GM15510 (cell line): ENCODE results near the gene SPG7.

Experiments
- POLR2A ChIP-seq: IDR thresholded peaks from 3 replicates; pipeline ENCODE4 v1.6.1; 2011; ENCODE audit warnings: borderline replicate concordance; ENCODE audit not compliant: insufficient read length; ENCODE audit errors: extremely low read depth

SPG7 gene

DNA sequence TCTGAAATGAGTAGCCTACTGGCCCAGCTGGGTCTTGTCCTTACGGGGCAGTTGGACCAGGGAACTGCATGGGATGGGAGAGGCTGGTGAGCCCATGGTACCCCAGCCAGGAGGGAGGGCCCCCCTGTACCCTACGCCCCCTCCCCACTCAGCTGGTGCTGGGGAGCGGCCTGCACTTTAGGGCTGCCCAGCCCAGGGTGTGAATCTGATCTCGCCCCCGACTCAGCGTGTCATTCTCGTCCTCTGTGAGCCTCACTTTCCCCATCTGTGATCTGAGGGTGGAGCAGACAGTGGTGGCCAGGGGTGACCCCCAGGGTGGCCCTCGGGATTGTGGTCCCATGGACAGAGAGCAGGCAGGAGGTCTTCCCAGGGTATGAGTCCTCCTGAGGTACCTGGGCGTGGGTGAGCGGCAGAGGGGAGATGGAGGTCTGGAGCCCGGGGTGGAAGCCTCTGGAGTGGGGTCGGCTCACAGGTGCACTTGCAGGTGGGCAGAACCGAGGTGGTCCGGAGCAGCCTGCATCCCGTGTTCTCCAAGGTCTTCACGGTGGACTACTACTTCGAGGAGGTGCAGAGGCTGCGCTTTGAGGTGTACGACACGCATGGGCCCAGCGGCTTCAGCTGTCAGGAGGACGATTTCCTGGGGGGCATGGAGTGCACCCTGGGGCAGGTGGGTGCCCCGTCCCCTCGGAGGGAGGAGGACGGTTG is 69.0 kb downstream of the SPG7 start:
- TF ChIP-seq POLR2A = no peak

DNA sequence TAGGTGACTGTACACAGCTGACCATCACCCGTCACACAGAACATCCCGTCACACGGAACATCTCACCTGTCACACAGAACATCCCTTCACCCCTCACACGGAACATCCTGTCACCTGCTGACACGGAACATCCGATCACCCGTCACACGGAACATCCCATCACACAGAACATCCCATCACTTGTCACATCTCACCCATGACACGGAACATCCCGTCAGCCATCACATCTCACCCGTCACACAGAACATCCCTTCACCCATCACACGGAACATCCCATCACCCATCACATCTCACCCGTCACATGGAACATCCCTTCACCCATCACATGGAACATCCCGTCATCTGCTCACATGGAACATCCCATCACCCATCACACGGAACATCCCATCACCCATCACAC is 71.1 kb downstream of the SPG7 start:
- TF ChIP-seq POLR2A = no peak

DNA sequence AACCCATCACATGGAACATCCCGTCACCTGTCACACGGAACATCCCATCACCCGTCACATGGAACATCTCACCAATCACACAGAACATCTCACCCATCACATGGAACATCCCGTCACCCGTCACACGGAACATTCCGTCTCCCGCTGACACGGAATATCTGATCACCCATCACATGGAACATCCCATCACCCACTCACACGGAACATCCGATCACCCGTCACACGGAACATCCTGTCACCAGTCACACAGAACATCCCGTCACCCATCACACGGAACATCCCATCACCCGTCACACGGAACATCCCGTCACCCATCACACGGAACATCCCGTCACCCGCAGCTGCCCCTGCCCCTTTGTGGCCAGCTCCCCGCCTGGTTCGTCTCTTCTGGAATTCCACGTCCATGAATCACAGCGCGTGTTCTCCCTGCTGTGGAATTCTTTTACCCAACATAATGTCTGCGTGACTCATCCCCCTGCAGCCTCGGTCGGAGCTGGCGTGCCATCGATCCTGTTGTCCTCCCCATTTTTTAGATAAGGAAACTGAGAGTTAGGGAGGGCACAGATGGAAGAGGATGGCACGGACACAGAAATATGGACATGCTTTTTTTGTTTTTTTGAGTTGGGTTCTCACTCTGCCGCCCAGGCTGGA is 73.0 kb downstream of the SPG7 start:
- TF ChIP-seq POLR2A = no peak

- TF ChIP-seq POLR2A = no peak
These were observed 73.8 kb downstream of the SPG7 start for GRCh38 chr16:89581861-89582563.

- no peak for TF ChIP-seq POLR2A
These were observed 74.5 kb downstream of the SPG7 start for GRCh38 chr16:89582614-89583196.

- TF ChIP-seq POLR2A = no peak
These were observed 75.1 kb downstream of the SPG7 start for GRCh38 chr16:89583197-89583894.

DNA sequence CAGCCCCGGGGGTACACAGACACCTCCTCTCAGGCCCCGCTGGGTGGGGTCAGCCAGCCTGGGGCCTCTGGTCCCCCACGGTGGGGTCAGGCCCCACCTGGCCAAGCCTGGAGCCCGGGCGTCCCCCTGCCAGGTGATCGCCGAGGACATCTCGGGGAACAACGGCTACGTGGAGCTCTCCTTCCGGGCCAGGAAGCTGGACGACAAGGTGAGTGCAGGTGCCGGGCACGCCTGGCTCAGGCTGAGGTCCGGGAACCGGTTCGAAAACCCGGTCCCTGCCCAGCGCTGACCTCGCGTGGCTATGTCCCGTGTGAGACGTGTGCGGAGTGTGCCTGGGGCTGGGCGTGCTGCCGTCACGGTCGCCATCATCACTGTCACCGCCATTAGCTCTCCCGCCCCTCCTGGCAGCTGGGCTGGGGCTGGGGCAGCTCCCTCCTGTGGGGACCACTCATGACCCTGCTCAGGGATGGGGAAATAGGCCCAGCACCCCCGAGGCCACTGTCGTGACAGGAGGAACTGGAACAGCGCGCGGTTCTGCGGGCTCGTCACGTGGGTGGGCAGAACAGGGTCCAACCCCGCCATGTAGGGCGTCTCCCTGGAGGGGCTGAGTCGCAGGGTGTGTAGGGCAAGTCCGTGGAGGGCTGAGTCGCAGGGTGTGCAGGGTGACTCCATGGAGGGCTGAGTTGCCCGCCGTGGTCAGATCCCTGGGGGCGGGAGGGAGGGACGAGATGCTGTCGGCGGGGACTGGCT is 75.9 kb downstream of the SPG7 start:
- no peak for TF ChIP-seq POLR2A

DNA sequence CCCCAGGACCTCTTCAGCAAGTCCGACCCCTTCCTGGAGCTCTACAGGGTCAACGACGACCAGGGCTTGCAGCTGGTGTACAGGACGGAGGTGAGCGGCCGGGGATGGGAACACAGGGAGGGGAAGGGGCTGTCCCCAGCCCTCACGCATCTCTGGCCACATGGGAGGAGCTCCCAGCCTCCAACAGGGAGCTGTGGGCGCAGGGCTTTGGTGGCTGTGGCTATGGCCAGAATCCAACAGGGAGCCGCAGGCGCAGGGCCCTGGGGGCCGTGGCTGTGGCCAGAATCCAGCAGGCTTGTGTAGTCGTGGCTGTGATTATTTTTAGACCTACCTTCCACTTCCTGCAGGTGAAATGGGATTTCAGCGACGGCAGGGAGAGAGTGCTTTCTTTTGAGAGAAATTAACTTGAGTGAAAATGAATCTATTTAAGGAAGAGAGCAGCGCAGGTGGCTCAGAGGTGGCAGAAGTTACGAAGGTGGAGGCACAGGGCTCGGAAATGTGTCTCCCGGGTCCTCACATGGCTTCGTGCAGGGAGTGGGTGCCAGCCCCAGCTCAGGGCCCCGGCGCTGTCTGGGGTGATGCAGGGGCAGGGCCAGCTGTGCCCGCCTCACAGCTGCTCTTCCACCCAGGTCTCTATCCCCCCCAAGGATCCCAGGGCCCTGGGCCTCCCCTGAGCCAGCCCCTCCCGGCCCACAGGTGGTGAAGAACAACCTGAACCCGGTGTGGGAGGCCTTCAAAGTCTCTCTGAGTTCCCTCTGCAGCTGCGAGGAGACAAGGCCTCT is 76.8 kb downstream of the SPG7 start:
- no peak for TF ChIP-seq POLR2A

DNA sequence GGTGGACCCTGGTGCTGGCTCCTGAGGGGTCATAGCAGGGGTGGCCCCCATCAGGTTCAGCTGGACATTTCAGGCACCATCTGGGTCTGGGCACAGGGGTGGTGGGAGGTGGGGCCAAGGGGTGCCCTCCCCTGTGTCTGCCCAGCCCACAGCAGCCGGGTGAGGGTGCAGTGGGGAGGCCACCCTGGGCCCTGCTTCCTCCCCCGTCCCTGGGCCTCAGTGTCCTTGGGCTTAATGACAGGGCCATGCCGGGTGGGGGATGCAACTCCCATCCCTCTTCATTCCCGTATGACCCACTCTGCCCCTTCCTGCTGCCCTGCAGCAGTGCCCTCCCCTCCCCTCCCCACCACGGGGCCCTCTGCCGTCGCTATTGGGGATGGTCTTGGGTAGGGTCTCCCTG is 78.0 kb downstream of the SPG7 start:
- TF ChIP-seq POLR2A = no peak

DNA sequence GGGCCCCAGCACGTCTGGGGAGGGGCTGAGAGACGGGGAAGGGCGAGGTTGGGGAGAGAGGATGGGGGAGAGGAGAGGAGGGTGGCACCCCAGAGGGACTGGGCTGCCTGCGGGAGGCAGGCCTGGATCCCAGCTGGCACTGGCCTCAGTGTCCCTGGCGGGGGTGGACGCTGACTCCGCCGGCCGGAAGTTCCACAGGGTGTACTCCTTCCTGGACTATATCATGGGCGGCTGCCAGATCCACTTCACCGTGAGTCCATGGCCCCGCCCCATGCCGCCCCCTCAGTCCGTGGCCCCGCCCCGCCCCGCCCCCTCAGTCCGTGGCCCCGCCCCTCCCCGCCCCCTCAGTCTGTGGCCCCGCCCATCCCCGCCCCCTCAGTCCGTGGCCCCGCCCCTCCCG is 78.7 kb downstream of the SPG7 start:
- TF ChIP-seq POLR2A = no peak

DNA sequence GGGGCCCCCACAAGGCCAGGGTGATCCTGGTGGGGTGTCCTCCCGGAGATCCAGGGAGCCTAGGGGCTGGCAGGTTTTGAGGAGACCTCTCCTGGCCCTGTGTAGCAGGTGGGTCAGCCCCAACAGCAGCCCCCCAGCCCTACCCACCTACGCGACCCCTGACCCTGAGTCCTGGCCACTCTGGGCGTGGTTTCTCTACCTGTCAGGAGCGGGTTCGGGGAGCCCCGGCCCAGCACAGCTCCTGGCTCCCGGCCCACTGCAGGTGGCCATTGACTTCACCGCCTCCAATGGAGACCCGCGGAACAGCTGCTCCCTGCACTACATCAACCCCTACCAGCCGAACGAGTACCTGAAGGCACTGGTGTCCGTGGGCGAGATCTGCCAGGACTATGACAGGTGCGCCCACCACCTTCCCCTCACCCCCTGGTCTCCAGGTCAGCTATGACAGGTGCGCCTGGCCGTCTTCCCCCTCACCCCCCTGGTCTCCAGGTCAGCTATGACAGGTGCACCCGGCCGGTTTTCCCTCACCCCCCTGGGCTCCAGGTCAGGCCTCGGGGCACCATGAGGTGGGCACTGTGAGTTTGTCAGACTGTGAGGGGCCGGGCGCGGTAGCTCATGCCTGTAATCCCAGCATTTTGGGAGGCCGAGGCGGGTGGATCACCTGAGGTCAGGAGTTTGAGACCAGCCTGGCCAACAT is 80.4 kb downstream of the SPG7 start:
- no peak for TF ChIP-seq POLR2A

DNA sequence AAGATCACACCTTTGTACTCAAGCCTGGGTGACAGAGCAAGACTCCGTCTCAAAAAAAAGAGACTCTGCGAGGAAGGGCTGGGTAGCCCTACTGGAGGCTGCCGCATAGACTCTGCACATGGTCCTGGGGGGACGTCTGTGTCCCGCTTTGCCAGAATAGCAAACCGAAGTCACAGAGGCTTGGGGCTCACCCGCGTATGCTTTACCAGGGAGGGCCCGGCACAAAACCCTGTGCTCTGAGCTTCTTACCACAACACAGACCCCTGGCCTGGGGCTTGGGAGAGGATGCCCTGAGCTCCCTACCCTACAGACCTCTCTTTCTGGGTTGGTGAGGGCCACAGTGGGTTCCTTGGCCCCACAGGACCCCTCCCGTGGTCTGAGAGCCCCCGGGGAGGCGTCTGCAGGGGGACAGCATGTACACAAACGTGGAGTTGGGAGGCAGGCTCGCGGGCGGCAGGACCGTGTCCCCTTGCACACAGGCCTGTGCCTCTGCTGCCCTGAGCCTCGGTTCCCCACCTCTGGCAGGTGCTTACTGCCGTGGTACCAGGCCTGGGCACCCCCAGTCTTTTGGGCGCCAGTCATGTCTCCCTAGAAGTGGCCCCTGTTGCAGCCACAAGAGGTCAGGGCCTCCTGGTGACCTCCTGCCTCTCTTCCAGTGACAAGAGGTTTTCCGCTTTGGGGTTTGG is 81.2 kb downstream of the SPG7 start:
- no peak for TF ChIP-seq POLR2A
